ENCODE data around the gene TIRAP.

- TF ChIP-seq CTCF (IDR thresholded peaks at IDR 0.05) (no peak), POLR2A (IDR thresholded peaks at IDR 0.05) (no peak)
Observed at GRCh38 chr11:126337126-126337473, 54.2 kb downstream of the TIRAP start.

Measured in heart left ventricle (tissue), 13 donors.